ENCODE measurements around the gene MED26.

Gene MED26

GRCh38 chr19:16605553-16605994 is 22.4 kb downstream of the MED26 start:
- Histone ChIP-seq H3K27me3 (no peaks in the 10 kb centered on the region), H3K36me3 (no peaks in the 10 kb centered on the region), H3K4me1 (ENCODE audit: control insufficient read depth in 1 of 2, insufficient read depth in 1 of 2, low read depth in 1 of 2, low read length in 1 of 2) (peaks cover 13 to 18% of the 10 kb centered on the region in 2 experiments), H3K9me3 (no peaks in the 10 kb centered on the region), H3K27ac (no peak overlapping the region), H3K4me3 (ENCODE audit: low read depth in 1 of 2, low read length in 1 of 2) (no peak overlapping the region)
- TF ChIP-seq CTCF (IDR thresholded peaks at IDR 0.05): no peak

DNA sequence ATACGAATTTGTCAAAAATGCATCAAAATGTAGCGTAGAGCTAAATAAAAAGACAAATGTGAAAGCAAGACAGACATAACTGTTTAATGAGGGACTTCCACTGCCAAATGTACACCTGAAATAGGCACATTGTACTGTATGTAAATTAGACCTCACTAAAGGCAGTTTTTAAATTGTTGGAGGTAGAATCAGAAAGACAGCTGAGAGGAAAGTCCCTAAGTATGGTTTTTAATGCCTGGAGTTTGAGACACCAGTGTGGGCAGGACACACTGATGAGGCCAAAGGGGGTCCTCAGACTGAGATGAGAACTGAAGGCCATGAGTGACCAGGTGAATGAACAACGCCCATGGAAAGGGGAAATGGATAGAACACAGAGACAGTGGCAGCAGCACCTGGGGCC is 22.9 kb downstream of the MED26 start:
- Histone ChIP-seq H3K9me3 (no peaks in the 10 kb centered on the region), H3K27me3 (no peaks in the 10 kb centered on the region), H3K4me1 (ENCODE audit: control insufficient read depth in 1 of 2, insufficient read depth in 1 of 2, low read depth in 1 of 2, low read length in 1 of 2) (peaks cover 11 to 17% of the 10 kb centered on the region in 2 experiments), H3K27ac (no peak overlapping the region), H3K36me3 (no peaks in the 10 kb centered on the region), H3K4me3 (ENCODE audit: low read depth in 1 of 2, low read length in 1 of 2) (no peak overlapping the region)
- no peak for TF ChIP-seq CTCF (IDR thresholded peaks at IDR 0.05)

DNA sequence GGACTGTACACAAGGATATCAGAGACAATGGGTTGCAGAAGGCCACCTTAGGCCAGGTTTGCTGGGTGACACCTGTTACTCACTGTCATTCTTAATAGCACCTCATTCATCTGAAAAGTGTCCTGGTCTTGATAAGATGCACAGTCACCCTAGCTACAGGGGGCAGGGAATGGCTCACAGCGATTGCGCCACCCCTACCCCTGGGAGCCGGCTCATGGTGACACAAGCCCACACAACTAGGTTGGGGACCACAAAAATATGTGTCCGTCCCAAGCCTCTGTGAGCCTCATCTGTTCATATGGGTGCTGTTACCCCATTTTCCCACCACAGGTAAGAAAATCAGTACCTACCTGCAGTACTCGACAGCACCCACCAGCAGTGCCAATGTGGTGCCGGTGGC is 23.4 kb downstream of the MED26 start:
- TF ChIP-seq CTCF (IDR thresholded peaks at IDR 0.05): no peak
- peaks cover 11 to 17% of the 10 kb centered on the region in 2 experiments for H3K4me1 ChIP-seq (ENCODE audit: control insufficient read depth in 1 of 2, insufficient read depth in 1 of 2, low read depth in 1 of 2, low read length in 1 of 2)
- no peaks in the 10 kb centered on the region for H3K36me3 ChIP-seq

GRCh38 chr19:16603090-16603489 is 24.9 kb downstream of the MED26 start:
- H3K4me3 ChIP-seq (ENCODE audit: low read depth in 1 of 2, low read length in 1 of 2): no peak overlapping the region
- H3K9me3 ChIP-seq: no peaks in the 10 kb centered on the region
- no peak overlapping the region for H3K27ac ChIP-seq
- no peak for TF ChIP-seq CTCF (IDR thresholded peaks at IDR 0.05)
- H3K27me3 ChIP-seq: no peaks in the 10 kb centered on the region
- H3K36me3 ChIP-seq: no peaks in the 10 kb centered on the region
- peaks cover 5 to 7% of the 10 kb centered on the region in 2 experiments for H3K4me1 ChIP-seq (ENCODE audit: control insufficient read depth in 1 of 2, insufficient read depth in 1 of 2, low read depth in 1 of 2, low read length in 1 of 2)

More for the DNA sequence above, 23.4 kb downstream of the MED26 start:
- no peak overlapping the region for H3K27ac ChIP-seq
- no peaks in the 10 kb centered on the region for H3K9me3 ChIP-seq
- H3K4me3 ChIP-seq (ENCODE audit: low read depth in 1 of 2, low read length in 1 of 2): no peak overlapping the region
- no peaks in the 10 kb centered on the region for H3K27me3 ChIP-seq

DNA sequence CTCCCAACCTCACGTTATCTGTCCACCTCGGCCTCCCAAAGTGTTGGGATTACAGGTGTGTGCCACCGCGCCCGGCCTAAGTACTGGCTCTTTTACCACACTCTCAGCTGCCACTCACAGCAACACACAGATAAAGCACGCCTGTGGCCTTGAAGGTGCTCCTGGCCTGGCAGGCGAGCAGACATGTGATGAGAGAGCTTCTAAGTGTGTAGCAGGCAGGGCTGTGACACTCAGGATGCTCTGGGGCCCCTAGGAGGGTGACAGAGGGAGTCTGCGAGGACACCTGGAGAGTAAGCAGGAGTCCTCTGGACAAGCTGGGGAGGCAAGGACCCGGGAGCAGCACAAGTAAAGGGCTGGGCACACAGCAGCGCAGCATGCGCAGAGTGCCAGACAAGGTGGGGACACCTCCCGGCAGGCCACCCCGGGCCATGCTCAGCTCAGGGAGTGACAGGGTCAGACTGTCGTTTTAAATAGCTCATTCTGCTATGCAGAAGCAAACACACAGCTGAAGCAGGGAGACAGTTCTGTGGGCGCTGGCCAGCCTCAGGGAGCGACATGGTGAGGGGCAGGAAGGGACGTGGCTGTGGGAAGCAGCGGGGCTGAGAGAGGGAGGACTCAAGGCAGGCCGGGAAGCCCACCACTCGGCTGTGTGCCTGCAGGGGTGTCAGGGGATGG is 26.5 kb downstream of the MED26 start:
- Histone ChIP-seq H3K4me1 (ENCODE audit: control insufficient read depth in 1 of 2, insufficient read depth in 1 of 2, low read depth in 1 of 2, low read length in 1 of 2) (no peaks in the 10 kb centered on the region), H3K36me3 (no peaks in the 10 kb centered on the region), H3K9me3 (no peaks in the 10 kb centered on the region), H3K4me3 (ENCODE audit: low read depth in 1 of 2, low read length in 1 of 2) (no peak overlapping the region), H3K27me3 (no peaks in the 10 kb centered on the region), H3K27ac (no peak overlapping the region)
- no peak for TF ChIP-seq CTCF (IDR thresholded peaks at IDR 0.05)

Measured in neutrophil (primary cell).